Measurements from ENCODE around the gene TEX10. TPM values are rescaled to one million over a fixed set of nuclear protein-coding genes. Genes with fewer than 3 reads are reported as not detected.
"Not testable (repeated sequence)": the region's sequence is repeated elsewhere in the genome, so short reads cannot be mapped to it uniquely, and the experiment has no call there.

The TEX10 gene
- total RNA-seq, 2 experiments from 2014 or later, result 14.8 to 16.5 TPM

GRCh38 chr9:100366121-100366520, 13.4 kb upstream of the TEX10 start:
- no peak overlapping the region for H3K4me3 Mint-ChIP-seq
- no peak for DNase-seq
- no peaks in the 10 kb centered on the region for H3K4me1 Mint-ChIP-seq
- ChIA-PET CTCF (no interaction called here), POLR2A (interaction anchor here (1.1 kb wide), 1 partner anchor 14 kb away, joined by 4 read pairs; the partner anchor contains the start of gene TEX10)
- H3K27ac Mint-ChIP-seq, result no peak overlapping the region
- H3K9me3 Mint-ChIP-seq, result peaks cover 17% of the 10 kb centered on the region
- no peaks in the 10 kb centered on the region for H3K36me3 Mint-ChIP-seq (ENCODE audit: low read depth)
- no peaks in the 10 kb centered on the region for H3K27me3 Mint-ChIP-seq

GRCh38 chr9:100364013-100364412, 11.3 kb upstream of the TEX10 start:
- H3K27me3 Mint-ChIP-seq, result no peaks in the 10 kb centered on the region
- POLR2A ChIA-PET, result no interaction called here
- CTCF ChIA-PET, result interaction anchor here (0.7 kb wide), 1 partner anchor 12 kb away, joined by 3 read pairs; the partner anchor contains the start of gene TEX10
- no peaks in the 10 kb centered on the region for H3K36me3 Mint-ChIP-seq (ENCODE audit: low read depth)
- DNase-seq, result no peak
- H3K4me1 Mint-ChIP-seq, result no peaks in the 10 kb centered on the region
- H3K4me3 Mint-ChIP-seq, result no peak overlapping the region
- H3K27ac Mint-ChIP-seq, result no peak overlapping the region
- H3K9me3 Mint-ChIP-seq, result peaks cover 16% of the 10 kb centered on the region

GRCh38 chr9:100359057-100359456, 6.3 kb upstream of the TEX10 start:
- Mint-ChIP-seq H3K4me1 (peaks cover 10% of the 10 kb centered on the region), H3K27me3 (no peaks in the 10 kb centered on the region)

GRCh38 chr9:100357501-100357900, 4.8 kb upstream of the TEX10 start:
- peaks cover 13% of the 10 kb centered on the region for H3K9me3 Mint-ChIP-seq
- peaks cover 4% of the 10 kb centered on the region for H3K36me3 Mint-ChIP-seq (ENCODE audit: low read depth)
- CTCF ChIA-PET, result no interaction called here
- no peak overlapping the region for H3K27ac Mint-ChIP-seq
- DNase-seq, result no peak
- H3K4me3 Mint-ChIP-seq, result no peak overlapping the region
- POLR2A ChIA-PET, result no interaction called here
- H3K27me3 Mint-ChIP-seq, result no peaks in the 10 kb centered on the region
- H3K4me1 Mint-ChIP-seq, result peaks cover 21% of the 10 kb centered on the region

More at GRCh38 chr9:100359057-100359456, 6.3 kb upstream of the TEX10 start:
- H3K4me3 Mint-ChIP-seq, result no peak overlapping the region
- POLR2A ChIA-PET, result no interaction called here
- CTCF ChIA-PET, result no interaction called here
- no peak for DNase-seq
- H3K9me3 Mint-ChIP-seq, result peaks cover 14% of the 10 kb centered on the region
- peaks cover 2% of the 10 kb centered on the region for H3K36me3 Mint-ChIP-seq (ENCODE audit: low read depth)
- H3K27ac Mint-ChIP-seq, result no peak overlapping the region

- Mint-ChIP-seq H3K4me3 (no peak overlapping the region), H3K9me3 (peaks cover 13% of the 10 kb centered on the region), H3K27me3 (no peaks in the 10 kb centered on the region), H3K36me3 (ENCODE audit: low read depth) (peaks cover 8% of the 10 kb centered on the region), H3K4me1 (peaks cover 34% of the 10 kb centered on the region), H3K27ac (no peak overlapping the region)
- ChIA-PET CTCF (interaction anchor here (0.5 kb wide), 1 partner anchor 42 kb away, joined by 3 read pairs; no protein-coding TSS in a partner anchor), POLR2A (no interaction called here)
- DNase-seq, result no peak
These were observed 2.8 kb upstream of the TEX10 start for GRCh38 chr9:100355561-100355960.

GRCh38 chr9:100354121-100354800, 1.5 kb upstream of the TEX10 start:
- Mint-ChIP-seq H3K9me3 (peaks cover 13% of the 10 kb centered on the region), H3K36me3 (ENCODE audit: low read depth) (peaks cover 9% of the 10 kb centered on the region), H3K4me1 (peaks cover 45% of the 10 kb centered on the region), H3K27ac (peak overlapping the region; percentile 7), H3K4me3 (no peak overlapping the region), H3K27me3 (no peaks in the 10 kb centered on the region)
- ChIA-PET CTCF (interaction anchor here (0.5 to 1.4 kb wide), 3 partner anchors 57 to 136 kb away, joined by 3 to 4 read pairs (median 3); no protein-coding TSS in a partner anchor), POLR2A (no interaction called here)
- no peak for DNase-seq

- H3K4me1 Mint-ChIP-seq, result peaks cover 41% of the 10 kb centered on the region
- POLR2A ChIA-PET, result interaction anchor here (1.1 to 2.1 kb wide), 7 partner anchors 9 to 1130 kb away, joined by 3 to 13 read pairs (median 4); partner anchors contain the start of genes ALG2, SEC61B and STX17
These were observed 478 bp downstream of the TEX10 start for GRCh38 chr9:100352201-100352726.

GRCh38 chr9:100351508-100351907, 1.2 kb downstream of the TEX10 start:
- peak overlapping the region; percentile 91 for H3K4me3 Mint-ChIP-seq
- peaks cover 21% of the 10 kb centered on the region for H3K36me3 Mint-ChIP-seq (ENCODE audit: low read depth)
- H3K9me3 Mint-ChIP-seq, result peaks cover 6% of the 10 kb centered on the region
- POLR2A ChIA-PET, result interaction anchor here (1.1 to 2.1 kb wide), 4 partner anchors 9 to 1129 kb away, joined by 3 to 13 read pairs (median 4); partner anchors contain the start of genes ALG2, SEC61B and STX17
- no peaks in the 10 kb centered on the region for H3K27me3 Mint-ChIP-seq
- peaks cover 41% of the 10 kb centered on the region for H3K4me1 Mint-ChIP-seq
- CTCF ChIA-PET, result interaction anchor here (1.2 to 1.9 kb wide), 2 partner anchors 27 to 28 kb away, joined by 3 to 9 read pairs; no protein-coding TSS in a partner anchor
- no peak for DNase-seq
- no peak overlapping the region for H3K27ac Mint-ChIP-seq

More at GRCh38 chr9:100352201-100352726, 478 bp downstream of the TEX10 start:
- Mint-ChIP-seq H3K27me3 (no peaks in the 10 kb centered on the region), H3K36me3 (ENCODE audit: low read depth) (peaks cover 15% of the 10 kb centered on the region), H3K4me3 (peak overlapping the region; percentile 91), H3K27ac (peak overlapping the region; percentile 77), H3K9me3 (peaks cover 8% of the 10 kb centered on the region)
- CTCF ChIA-PET, result interaction anchor here (0.6 to 1.9 kb wide), 6 partner anchors 11 to 249 kb away, joined by 3 to 9 read pairs (median 3); no protein-coding TSS in a partner anchor
- peak; percentile 32 for DNase-seq

- no peak overlapping the region for H3K4me3 Mint-ChIP-seq
- no peaks in the 10 kb centered on the region for H3K27me3 Mint-ChIP-seq
- ChIA-PET CTCF (interaction anchor here (1.0 to 1.9 kb wide), 4 partner anchors 9 to 275 kb away, joined by 3 to 8 read pairs (median 4); no protein-coding TSS in a partner anchor), POLR2A (interaction anchor here (0.8 to 1.0 kb wide), 2 partner anchors 13 kb away, joined by 3 read pairs; no protein-coding TSS in a partner anchor)
- peaks cover 27% of the 10 kb centered on the region for H3K36me3 Mint-ChIP-seq (ENCODE audit: low read depth)
- H3K4me1 Mint-ChIP-seq, result peaks cover 43% of the 10 kb centered on the region
- H3K27ac Mint-ChIP-seq, result no peak overlapping the region
- peaks cover 6% of the 10 kb centered on the region for H3K9me3 Mint-ChIP-seq
- DNase-seq, result no peak
These were observed 2.6 kb downstream of the TEX10 start for GRCh38 chr9:100350188-100350587.

- ChIA-PET CTCF (no interaction called here), POLR2A (no interaction called here)
- Mint-ChIP-seq H3K27me3 (no peaks in the 10 kb centered on the region), H3K4me3 (no peak overlapping the region), H3K36me3 (ENCODE audit: low read depth) (peaks cover 25% of the 10 kb centered on the region), H3K4me1 (peaks cover 31% of the 10 kb centered on the region), H3K27ac (no peak overlapping the region), H3K9me3 (no peaks in the 10 kb centered on the region)
- no peak for DNase-seq
These were observed 5.9 kb downstream of the TEX10 start for GRCh38 chr9:100346836-100347235.

GRCh38 chr9:100341889-100342288, 10.9 kb downstream of the TEX10 start:
- Mint-ChIP-seq H3K4me3 (no peak overlapping the region), H3K27ac (no peak overlapping the region), H3K27me3 (no peaks in the 10 kb centered on the region), H3K9me3 (no peaks in the 10 kb centered on the region), H3K4me1 (peaks cover 9% of the 10 kb centered on the region), H3K36me3 (ENCODE audit: low read depth) (peaks cover 43% of the 10 kb centered on the region)
- POLR2A ChIA-PET, result interaction anchor here (2.9 kb wide), 1 partner anchor 10 kb away, joined by 13 read pairs; the partner anchor contains the start of gene TEX10
- DNase-seq, result no peak
- CTCF ChIA-PET, result interaction anchor here (1.8 to 2.1 kb wide), 2 partner anchors 8 to 17 kb away, joined by 4 read pairs; no protein-coding TSS in a partner anchor

GRCh38 chr9:100340224-100340623, 12.5 kb downstream of the TEX10 start:
- H3K27me3 Mint-ChIP-seq, result no peaks in the 10 kb centered on the region
- ChIA-PET CTCF (interaction anchor here (1.3 to 2.1 kb wide), 3 partner anchors 10 to 16 kb away, joined by 3 to 4 read pairs (median 4); no protein-coding TSS in a partner anchor), POLR2A (no interaction called here)
- H3K27ac Mint-ChIP-seq, result no peak overlapping the region
- H3K36me3 Mint-ChIP-seq (ENCODE audit: low read depth), result peaks cover 35% of the 10 kb centered on the region
- peaks cover 8% of the 10 kb centered on the region for H3K4me1 Mint-ChIP-seq
- H3K4me3 Mint-ChIP-seq, result no peak overlapping the region
- no peak for DNase-seq
- no peaks in the 10 kb centered on the region for H3K9me3 Mint-ChIP-seq

- H3K9me3 Mint-ChIP-seq, DNase-seq, H3K4me1 Mint-ChIP-seq, H3K4me3 Mint-ChIP-seq, CTCF ChIA-PET, H3K27ac Mint-ChIP-seq, POLR2A ChIA-PET, H3K27me3 Mint-ChIP-seq: not testable (repeated sequence)
- H3K36me3 Mint-ChIP-seq (ENCODE audit: low read depth), result peaks cover 33% of the 10 kb centered on the region
These were observed 14.0 kb downstream of the TEX10 start for GRCh38 chr9:100338736-100339135.
